Suprapubic skin (tissue), 3 donors: ENCODE results near the gene CLEC2L.

Experiments
- POLR2AphosphoS5 ChIP-seq, 3 donors: sonication (generic); formaldehyde crosslinking; IDR thresholded peaks; one replicate each; pipeline ENCODE4 v1.6.1; 2017; ENCODE audit warnings: antibody characterized with exemption in 3 of 3
- TF ChIP-seq, protein P1 (sequence below), 2 donors: fragments of 200-600 bp in 1 of 2; fragments of 450-650 bp in 1 of 2; sonication (generic) in 1 of 2; IDR thresholded peaks; one replicate each; pipeline ENCODE4 v1.5.1; 2016 to 2019; ENCODE audit warnings: antibody characterized with exemption in 2 of 2, mild to moderate bottlenecking in 1 of 2, moderate library complexity in 1 of 2

DNA sequence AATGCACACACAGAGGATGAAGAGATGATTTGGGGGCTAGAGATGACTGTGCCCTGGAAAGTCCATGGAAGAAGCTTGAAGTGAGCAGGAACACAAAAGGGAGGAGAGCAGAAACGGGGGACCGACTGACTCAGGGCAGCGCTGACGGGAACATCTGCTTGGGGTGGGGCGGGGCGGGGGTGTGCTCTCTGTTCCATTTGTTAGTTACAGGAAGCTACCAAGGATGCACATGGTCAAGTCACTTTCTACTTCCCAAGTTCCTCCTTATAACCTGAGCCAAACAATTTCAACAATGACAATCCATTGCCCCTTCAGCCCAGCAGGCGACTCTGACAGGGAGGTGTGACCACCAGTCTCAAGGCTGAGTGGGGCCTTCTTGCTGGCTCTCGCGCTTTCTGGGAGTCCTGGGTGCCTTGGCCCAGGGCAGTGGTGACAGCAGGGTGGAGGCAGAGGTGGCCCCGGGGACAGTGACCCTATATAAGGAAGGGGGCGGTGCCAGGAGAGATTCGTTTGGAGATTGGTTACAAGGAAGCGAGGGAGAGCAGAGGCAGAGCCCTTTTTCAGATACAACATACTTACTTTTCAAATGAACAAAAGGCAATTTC is 39.6 kb downstream of the CLEC2L start:
- TF ChIP-seq, protein P1, sequence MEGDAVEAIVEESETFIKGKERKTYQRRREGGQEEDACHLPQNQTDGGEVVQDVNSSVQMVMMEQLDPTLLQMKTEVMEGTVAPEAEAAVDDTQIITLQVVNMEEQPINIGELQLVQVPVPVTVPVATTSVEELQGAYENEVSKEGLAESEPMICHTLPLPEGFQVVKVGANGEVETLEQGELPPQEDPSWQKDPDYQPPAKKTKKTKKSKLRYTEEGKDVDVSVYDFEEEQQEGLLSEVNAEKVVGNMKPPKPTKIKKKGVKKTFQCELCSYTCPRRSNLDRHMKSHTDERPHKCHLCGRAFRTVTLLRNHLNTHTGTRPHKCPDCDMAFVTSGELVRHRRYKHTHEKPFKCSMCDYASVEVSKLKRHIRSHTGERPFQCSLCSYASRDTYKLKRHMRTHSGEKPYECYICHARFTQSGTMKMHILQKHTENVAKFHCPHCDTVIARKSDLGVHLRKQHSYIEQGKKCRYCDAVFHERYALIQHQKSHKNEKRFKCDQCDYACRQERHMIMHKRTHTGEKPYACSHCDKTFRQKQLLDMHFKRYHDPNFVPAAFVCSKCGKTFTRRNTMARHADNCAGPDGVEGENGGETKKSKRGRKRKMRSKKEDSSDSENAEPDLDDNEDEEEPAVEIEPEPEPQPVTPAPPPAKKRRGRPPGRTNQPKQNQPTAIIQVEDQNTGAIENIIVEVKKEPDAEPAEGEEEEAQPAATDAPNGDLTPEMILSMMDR (IDR thresholded peaks at IDR 0.05): no peak
- no peak for TF ChIP-seq POLR2AphosphoS5 (IDR thresholded peaks at IDR 0.05)
